H9 (cell line): Measurements from ENCODE around the gene PBX1. TPM values are rescaled to one million over a fixed set of nuclear protein-coding genes. Genes with fewer than 3 reads are reported as not detected.
A peak's percentile ranks its signal among the peaks of the same experiment; 100 is the strongest.

Experiments used
- DNase-seq: peaks from one replicate; pipeline ENCODE4 v3.0.0-alpha.2; 2017
- H2AFZ ChIP-seq: one replicate; pipeline ENCODE4 v1.6.1; 2013; ENCODE audit warnings: mild to moderate bottlenecking, low read length, control low read depth, moderate library complexity
- H2AK5ac ChIP-seq: 2 replicates; pipeline ENCODE4 v1.6.1; 2013; ENCODE audit warnings: low read length, control low read depth, mixed read lengths; ENCODE audit not compliant: insufficient read length
- H2BK120ac ChIP-seq: one replicate; pipeline ENCODE4 v1.6.1; 2013; ENCODE audit warnings: low read depth, mild to moderate bottlenecking, low read length, control low read depth, inconsistent platforms; ENCODE audit not compliant: poor library complexity, severe bottlenecking
- H2BK12ac ChIP-seq: 2 replicates; pipeline ENCODE4 v1.6.1; 2013; ENCODE audit warnings: low read length, control low read depth, mixed read lengths, low read depth; ENCODE audit not compliant: insufficient read length
- H2BK15ac ChIP-seq: 2 replicates; pipeline ENCODE4 v1.6.1; 2013; ENCODE audit warnings: low read depth, low read length, control low read depth
- H2BK20ac ChIP-seq: one replicate; pipeline ENCODE4 v1.6.1; 2013; ENCODE audit warnings: low read depth, mild to moderate bottlenecking, low read length, control low read depth, inconsistent platforms; ENCODE audit not compliant: poor library complexity, severe bottlenecking
- H2BK5ac ChIP-seq: 2 replicates; pipeline ENCODE4 v1.6.1; 2013; ENCODE audit warnings: low read length, control low read depth, mixed read lengths; ENCODE audit not compliant: insufficient read length
- H3K14ac ChIP-seq: 2 replicates; pipeline ENCODE4 v1.6.1; 2013; ENCODE audit warnings: low read length, control low read depth; ENCODE audit not compliant: insufficient read depth
- H3K18ac ChIP-seq: 2 replicates; pipeline ENCODE4 v1.6.1; 2013; ENCODE audit warnings: low read depth, mild to moderate bottlenecking, mixed read lengths, low read length, control low read depth; ENCODE audit not compliant: insufficient read length
- H3K23ac ChIP-seq: 2 replicates; pipeline ENCODE4 v1.6.1; 2013; ENCODE audit warnings: low read length, control low read depth, mixed read lengths, low read depth; ENCODE audit not compliant: insufficient read length
- H3K23me2 ChIP-seq: 2 replicates; pipeline ENCODE4 v1.6.1; 2013; ENCODE audit warnings: low read depth, mild to moderate bottlenecking, mixed read lengths, low read length, control low read depth; ENCODE audit not compliant: insufficient read length, poor library complexity, severe bottlenecking
- H3K27ac ChIP-seq: 2 replicates; pipeline ENCODE4 v1.5.1; 2013; ENCODE audit warnings: low read length, control low read depth, mixed read lengths, low read depth; ENCODE audit not compliant: insufficient read length
- H3K27me3 ChIP-seq: 2 replicates; pipeline ENCODE4 v1.6.1; 2013; ENCODE audit warnings: low read length, control low read depth, inconsistent platforms; ENCODE audit not compliant: insufficient read depth
- H3K4ac ChIP-seq: 2 replicates; pipeline ENCODE4 v1.6.1; 2013; ENCODE audit warnings: low read depth, mild to moderate bottlenecking, control low read depth, inconsistent platforms, low read length, moderate library complexity
- H3K4me1 ChIP-seq: 2 replicates; pipeline ENCODE4 v1.6.1; 2013; ENCODE audit warnings: low read length, control low read depth, inconsistent platforms; ENCODE audit not compliant: insufficient read depth
- H3K4me2 ChIP-seq: 2 replicates; pipeline ENCODE4 v1.6.1; 2013; ENCODE audit warnings: low read length, control low read depth, mixed read lengths; ENCODE audit not compliant: insufficient read length, insufficient read depth
- H3K56ac ChIP-seq: 2 replicates; pipeline ENCODE4 v1.6.1; 2013; ENCODE audit warnings: low read depth, mild to moderate bottlenecking, mixed read lengths, low read length, control low read depth; ENCODE audit not compliant: insufficient read length
- H3K79me1 ChIP-seq: 2 replicates; pipeline ENCODE4 v1.6.1; 2013; ENCODE audit warnings: low read depth, mild to moderate bottlenecking, moderate library complexity, low read length, control low read depth, inconsistent platforms; ENCODE audit not compliant: insufficient read depth, poor library complexity, severe bottlenecking
- H3K79me2 ChIP-seq: 2 replicates; pipeline ENCODE4 v1.6.1; 2013; ENCODE audit warnings: low read length, control low read depth, inconsistent platforms; ENCODE audit not compliant: insufficient read depth
- H3K9ac ChIP-seq: 2 replicates; pipeline ENCODE4 v1.6.1; 2013; ENCODE audit warnings: low read length, control low read depth, mixed read lengths; ENCODE audit not compliant: insufficient read length; ENCODE audit errors: extremely low read depth
- H3K9me3 ChIP-seq: one replicate; pipeline ENCODE4 v1.6.1; 2013; ENCODE audit warnings: low read depth, low read length, inconsistent platforms; ENCODE audit not compliant: control insufficient read depth
- H3T11ph ChIP-seq: one replicate; pipeline ENCODE4 v1.6.1; 2013; ENCODE audit warnings: mild to moderate bottlenecking, low read length, control low read depth, inconsistent platforms
- H4K20me1 ChIP-seq: one replicate; pipeline ENCODE4 v1.6.1; 2013; ENCODE audit not compliant: control insufficient read depth, insufficient read length, insufficient read depth
- H4K5ac ChIP-seq: 2 replicates; pipeline ENCODE4 v1.6.1; 2013; ENCODE audit warnings: low read depth, mild to moderate bottlenecking, mixed read lengths, low read length, control low read depth; ENCODE audit not compliant: insufficient read length
- H4K8ac ChIP-seq: replicated peaks from 2 replicates; pipeline ENCODE4 v1.6.1; 2013; ENCODE audit warnings: low read length, control low read depth, mixed read lengths, low read depth; ENCODE audit not compliant: insufficient read length
- H4K91ac ChIP-seq: 2 replicates; pipeline ENCODE4 v1.6.1; 2013; ENCODE audit warnings: low read depth, mild to moderate bottlenecking, moderate library complexity, mixed read lengths, low read length, control low read depth; ENCODE audit not compliant: insufficient read length
- H3K27ac Mint-ChIP-seq, 3 experiments: 2 replicates in 2 of 3; 3 replicates in 1 of 3; pipeline ENCODE4 v1.8.0; 2020 to 2021; ENCODE audit warnings: mixed read lengths in 3 of 3, mild to moderate bottlenecking in 1 of 3, moderate library complexity in 1 of 3
- H3K27me3 Mint-ChIP-seq: 2 replicates; pipeline ENCODE4 v1.8.0; 2021; ENCODE audit warnings: low read depth, mild to moderate bottlenecking, moderate library complexity, mixed read lengths
- H3K36me3 Mint-ChIP-seq, 3 experiments: 2 replicates in 2 of 3; 3 replicates in 1 of 3; pipeline ENCODE4 v1.8.0; 2020 to 2021; ENCODE audit warnings: low read depth in 3 of 3, mixed read lengths in 3 of 3; ENCODE audit not compliant: insufficient read depth in 1 of 3
- H3K4me1 Mint-ChIP-seq, 2 experiments: 2 replicates each; pipeline ENCODE4 v1.8.0; 2020; ENCODE audit warnings: mixed read lengths in 2 of 2
- H3K4me3 Mint-ChIP-seq, 2 experiments: 2 replicates in 1 of 2; 3 replicates in 1 of 2; pipeline ENCODE4 v1.8.0; 2020 to 2021; ENCODE audit warnings: mild to moderate bottlenecking in 2 of 2, mixed read lengths in 2 of 2, moderate library complexity in 1 of 2
- H3K9me3 Mint-ChIP-seq, 2 experiments: 2 replicates in 1 of 2; 3 replicates in 1 of 2; pipeline ENCODE4 v1.8.0; 2020; ENCODE audit warnings: mild to moderate bottlenecking in 2 of 2, mixed read lengths in 2 of 2, moderate library complexity in 1 of 2
- CTCF ChIP-seq: fragments of 200-600 bp; sonication (generic); conservative IDR thresholded peaks from 3 replicates; pipeline ENCODE4 v1.8.0; 2021; ENCODE audit warnings: antibody characterized with exemption, mild to moderate bottlenecking
- WGBS: extraction: QIAGEN DNeasy Blood & Tissue Kit; methylation state at CpG from one replicate; pipeline ENCODE4 v1.1.7; 2013; ENCODE audit warnings: missing lambda C conversion rate, low lambda C conversion rate, mixed read lengths; ENCODE audit not compliant: insufficient read length; ENCODE audit errors: extremely low coverage; 5-methylcytosine and 5-hydroxymethylcytosine counted together
- total RNA-seq: library from RNA; stranded (reverse); gene quantifications from 2 replicates; pipeline ENCODE4 v1.2.1, GENCODE V29; 2021

PBX1 gene
- total RNA-seq, 1 experiment from 2014 or later, result 142 TPM

GRCh38 chr1:164688791-164689190 lies 129.8 kb downstream of the PBX1 start:
- Histone ChIP-seq H2BK120ac (no peak overlapping the region), H3K9ac (no peak overlapping the region), H2BK5ac (no peak overlapping the region), H3K23me2 (no peaks in the 10 kb centered on the region), H4K20me1 (no peaks in the 10 kb centered on the region), H3T11ph (no peak overlapping the region), H3K4me2 (no peak overlapping the region), H3K27ac (no peak overlapping the region), H2BK12ac (no peak overlapping the region), H4K5ac (no peak overlapping the region), H3K79me1 (no peaks in the 10 kb centered on the region), H3K79me2 (no peaks in the 10 kb centered on the region), H3K56ac (no peak overlapping the region), H4K8ac (no peak overlapping the region), H3K23ac (no peak overlapping the region), H3K27me3 (no peaks in the 10 kb centered on the region), H3K9me3 (no peaks in the 10 kb centered on the region), H2BK20ac (no peak overlapping the region), H4K91ac (no peak overlapping the region), H3K4ac (no peak overlapping the region), H2AFZ (no peak overlapping the region), H2BK15ac (no peak overlapping the region), H3K18ac (no peak overlapping the region), H3K4me1 (no peaks in the 10 kb centered on the region; the same call in 1 of the 2 replicates), H3K14ac (no peak overlapping the region), H2AK5ac (no peak overlapping the region)
- no peaks in the 10 kb centered on the region for H3K27me3 Mint-ChIP-seq
- no peak overlapping the region for H3K4me3 Mint-ChIP-seq
- H3K4me1 Mint-ChIP-seq, result peaks cover 20 to 23% of the 10 kb centered on the region in 2 experiments
- DNase-seq, result no peak
- H3K9me3 Mint-ChIP-seq, result no peaks in the 10 kb centered on the region
- WGBS, result no CpG with 5 or more reads among the region's 11 CpGs
- peaks cover 4 to 15% (median 10%) of the 10 kb centered on the region in 3 experiments; a peak in 6 of 7 replicates for H3K36me3 Mint-ChIP-seq
- TF ChIP-seq CTCF, result no peak
- H3K27ac Mint-ChIP-seq, result peak overlapping the region in 2 of 3 experiments; percentile 21 to 28; a peak in 3 of 7 replicates
